ENCODE measurements around the gene RBMS3. TPM values are rescaled to one million over a fixed set of nuclear protein-coding genes. Genes with fewer than 3 reads are reported as not detected.

The RBMS3 gene
- total RNA-seq, 1 experiment from 2014 or later = 0.42 TPM

DNA sequence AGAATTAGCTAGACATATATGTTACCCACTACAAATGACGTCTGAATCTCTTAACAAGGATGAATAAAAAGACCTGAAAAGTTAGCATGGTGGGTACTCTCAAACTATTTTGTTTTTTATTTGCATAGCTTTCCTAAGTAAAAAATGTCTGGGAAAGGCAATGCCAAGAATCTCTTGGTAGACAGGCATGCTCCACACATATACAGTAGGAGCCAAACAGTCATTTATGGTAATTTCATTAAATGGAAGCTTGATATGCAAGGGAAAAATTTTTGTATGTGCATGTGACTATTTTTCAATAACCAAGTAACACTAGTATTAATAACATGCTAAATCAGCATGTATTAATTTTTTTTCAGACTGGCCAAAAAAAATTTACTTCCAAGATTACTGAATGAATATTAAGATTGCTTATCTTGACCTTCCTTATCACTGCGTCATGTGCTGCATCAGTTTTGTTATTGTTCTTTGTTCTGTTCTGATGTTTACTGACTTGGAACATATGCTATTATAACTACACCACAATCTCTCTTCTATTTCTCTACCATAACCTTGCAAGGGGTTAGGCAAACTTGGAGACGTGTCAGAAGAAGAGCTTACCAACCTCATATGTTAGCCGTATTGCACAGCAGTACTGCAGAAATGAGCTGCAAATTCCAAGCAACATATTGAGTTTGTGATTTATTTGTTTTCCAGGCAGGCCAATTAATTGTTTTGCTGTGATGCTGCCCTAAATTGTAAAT is 255.3 kb downstream of the RBMS3 start:
- Histone ChIP-seq H3K4me3 (replicated peaks in 1 of 2; ENCODE audit: low read depth in 1 of 2, low read length in 2 of 2) (no peak overlapping the region), H4K20me1 (ENCODE audit: insufficient read depth) (no peaks in the 10 kb centered on the region), H3K9me2 (ENCODE audit: insufficient read depth) (no peaks in the 10 kb centered on the region), H2AFZ (ENCODE audit: low read depth, low read length, poor library complexity, severe bottlenecking) (no peak overlapping the region), H3K36me3 (ENCODE audit: control insufficient read depth in 1 of 2, insufficient read depth in 2 of 2, low read length in 2 of 2) (no peaks in the 10 kb centered on the region), H3K27me3 (ENCODE audit: insufficient read depth, low read length) (0 out of 2 replicates have a peak, but pooled peaks cover 4% of the 10 kb centered on the region), H3K79me2 (ENCODE audit: insufficient read depth, low read length) (no peaks in the 10 kb centered on the region), H3K4me1 (ENCODE audit: control insufficient read depth in 1 of 2, insufficient read depth in 2 of 2, low read length in 2 of 2) (no peaks in the 10 kb centered on the region), H3K27ac (ENCODE audit: low read depth, low read length) (no peak overlapping the region), H3K9ac (ENCODE audit: low read length) (no peak overlapping the region), H3K9me3 (ENCODE audit: control insufficient read depth in 1 of 2, insufficient read depth in 1 of 2, low read depth in 1 of 2, low read length in 2 of 2) (no peaks in the 10 kb centered on the region), H3K4me2 (ENCODE audit: low read length) (no peak overlapping the region)
- ATAC-seq = no peak
- DNase-seq (ENCODE audit: low read depth, low spot score) = no peak
- no TSS peak for BruUV-seq (replicated peaks)
- ChIA-PET POLR2A (no interaction called here), CTCF (no interaction called here), RAD21 (ENCODE audit: low non-redundant PET in 1 of 2, low total read pairs in 2 of 2, uncharacterized antibody in 2 of 2, unreplicated experiment in 2 of 2) (no interaction called here)
- intact Hi-C loops (cut with micrococcal nuclease) = no loop called here
- no peak for TF ChIP-seq ZFX (IDR thresholded peaks at IDR 0.05)
- TF ChIP-seq, protein P1, sequence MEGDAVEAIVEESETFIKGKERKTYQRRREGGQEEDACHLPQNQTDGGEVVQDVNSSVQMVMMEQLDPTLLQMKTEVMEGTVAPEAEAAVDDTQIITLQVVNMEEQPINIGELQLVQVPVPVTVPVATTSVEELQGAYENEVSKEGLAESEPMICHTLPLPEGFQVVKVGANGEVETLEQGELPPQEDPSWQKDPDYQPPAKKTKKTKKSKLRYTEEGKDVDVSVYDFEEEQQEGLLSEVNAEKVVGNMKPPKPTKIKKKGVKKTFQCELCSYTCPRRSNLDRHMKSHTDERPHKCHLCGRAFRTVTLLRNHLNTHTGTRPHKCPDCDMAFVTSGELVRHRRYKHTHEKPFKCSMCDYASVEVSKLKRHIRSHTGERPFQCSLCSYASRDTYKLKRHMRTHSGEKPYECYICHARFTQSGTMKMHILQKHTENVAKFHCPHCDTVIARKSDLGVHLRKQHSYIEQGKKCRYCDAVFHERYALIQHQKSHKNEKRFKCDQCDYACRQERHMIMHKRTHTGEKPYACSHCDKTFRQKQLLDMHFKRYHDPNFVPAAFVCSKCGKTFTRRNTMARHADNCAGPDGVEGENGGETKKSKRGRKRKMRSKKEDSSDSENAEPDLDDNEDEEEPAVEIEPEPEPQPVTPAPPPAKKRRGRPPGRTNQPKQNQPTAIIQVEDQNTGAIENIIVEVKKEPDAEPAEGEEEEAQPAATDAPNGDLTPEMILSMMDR (IDR thresholded peaks at IDR 0.05 in 2 of 3, conservative IDR thresholded peaks at IDR 0.05 in 1 of 3; ENCODE audit: borderline replicate concordance in 1 of 3, insufficient read depth in 1 of 3, low read depth in 2 of 3, low read length in 2 of 3) = no peak
- TF ChIP-seq, protein P2, sequence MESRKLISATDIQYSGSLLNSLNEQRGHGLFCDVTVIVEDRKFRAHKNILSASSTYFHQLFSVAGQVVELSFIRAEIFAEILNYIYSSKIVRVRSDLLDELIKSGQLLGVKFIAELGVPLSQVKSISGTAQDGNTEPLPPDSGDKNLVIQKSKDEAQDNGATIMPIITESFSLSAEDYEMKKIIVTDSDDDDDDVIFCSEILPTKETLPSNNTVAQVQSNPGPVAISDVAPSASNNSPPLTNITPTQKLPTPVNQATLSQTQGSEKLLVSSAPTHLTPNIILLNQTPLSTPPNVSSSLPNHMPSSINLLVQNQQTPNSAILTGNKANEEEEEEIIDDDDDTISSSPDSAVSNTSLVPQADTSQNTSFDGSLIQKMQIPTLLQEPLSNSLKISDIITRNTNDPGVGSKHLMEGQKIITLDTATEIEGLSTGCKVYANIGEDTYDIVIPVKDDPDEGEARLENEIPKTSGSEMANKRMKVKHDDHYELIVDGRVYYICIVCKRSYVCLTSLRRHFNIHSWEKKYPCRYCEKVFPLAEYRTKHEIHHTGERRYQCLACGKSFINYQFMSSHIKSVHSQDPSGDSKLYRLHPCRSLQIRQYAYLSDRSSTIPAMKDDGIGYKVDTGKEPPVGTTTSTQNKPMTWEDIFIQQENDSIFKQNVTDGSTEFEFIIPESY (IDR thresholded peaks at IDR 0.05; ENCODE audit: extremely low read depth, insufficient replicate concordance, low read length) = no peak
- no peak for TF ChIP-seq YY1 (IDR thresholded peaks at IDR 0.05; ENCODE audit: extremely low read depth, insufficient replicate concordance, low read depth, low read length)
- TF ChIP-seq EZH2phosphoT487 (IDR thresholded peaks at IDR 0.05; ENCODE audit: borderline replicate concordance) = no peak
- no peak for TF ChIP-seq ZNF274 (IDR thresholded peaks at IDR 0.05; ENCODE audit: low read depth, low read length)
- TF ChIP-seq POLR2AphosphoS5 (IDR thresholded peaks at IDR 0.05; ENCODE audit: low read depth, low read length) = no peak
- TF ChIP-seq SRF (IDR thresholded peaks at IDR 0.05; ENCODE audit: low read depth) = no peak
- TF ChIP-seq EGR1 (IDR thresholded peaks at IDR 0.05; ENCODE audit: low read depth) = no peak
- TF ChIP-seq CBX3 (IDR thresholded peaks at IDR 0.05; ENCODE audit: low read depth) = no peak
- TF ChIP-seq, protein P3, sequence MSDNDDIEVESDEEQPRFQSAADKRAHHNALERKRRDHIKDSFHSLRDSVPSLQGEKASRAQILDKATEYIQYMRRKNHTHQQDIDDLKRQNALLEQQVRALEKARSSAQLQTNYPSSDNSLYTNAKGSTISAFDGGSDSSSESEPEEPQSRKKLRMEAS (IDR thresholded peaks at IDR 0.05) = no peak

All from HCT116 (cell line).